NCI-H128 (cell line): Measurements from ENCODE around the gene IFIH1.

ENCODE experiments used
- DNase-seq: peaks from one replicate; lab custom pipeline; 2025; ENCODE audit not compliant: unreplicated experiment; lab: John Stamatoyannopoulos, UW

IFIH1 gene

DNA sequence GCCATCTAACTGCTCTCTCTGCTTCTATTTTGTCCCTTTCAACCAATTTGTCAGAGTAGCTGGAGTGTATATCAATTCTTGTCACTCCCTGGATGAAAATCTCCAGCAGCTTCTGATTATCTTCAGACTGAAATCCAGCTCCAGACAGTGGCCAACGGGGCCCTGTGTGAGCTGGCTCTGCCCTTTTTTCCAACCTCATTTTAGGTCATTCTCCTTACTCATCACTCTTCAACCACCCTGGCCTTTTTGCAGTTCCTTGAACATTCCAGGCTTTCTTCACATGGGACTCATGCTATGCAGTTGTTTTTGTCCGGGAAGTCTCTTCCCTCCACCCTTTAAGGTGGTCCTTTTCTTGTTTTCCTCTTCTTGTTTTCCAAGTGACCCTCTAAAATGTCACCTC, 59.8 kb downstream of the IFIH1 start:
- no peak for DNase-seq

DNA sequence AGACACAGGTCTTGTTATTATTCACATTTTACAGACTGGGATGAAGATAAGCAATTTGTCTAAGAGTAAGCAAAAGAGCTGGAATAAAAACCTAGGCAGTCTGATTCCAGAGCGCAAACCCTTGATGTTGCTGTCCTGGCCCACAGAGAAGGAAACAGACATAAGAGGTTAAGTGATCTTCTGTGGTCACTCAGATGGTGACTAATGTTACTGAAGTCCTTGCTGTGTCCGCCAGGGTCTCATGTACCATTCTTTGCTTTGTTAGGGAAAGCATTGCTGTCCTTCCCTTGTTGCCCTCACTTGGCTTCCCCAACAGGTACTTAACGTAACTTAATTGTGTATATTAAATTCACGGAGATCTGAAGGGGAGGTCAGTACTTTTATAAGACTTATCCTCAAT, 60.3 kb downstream of the IFIH1 start:
- DNase-seq = no peak

DNA sequence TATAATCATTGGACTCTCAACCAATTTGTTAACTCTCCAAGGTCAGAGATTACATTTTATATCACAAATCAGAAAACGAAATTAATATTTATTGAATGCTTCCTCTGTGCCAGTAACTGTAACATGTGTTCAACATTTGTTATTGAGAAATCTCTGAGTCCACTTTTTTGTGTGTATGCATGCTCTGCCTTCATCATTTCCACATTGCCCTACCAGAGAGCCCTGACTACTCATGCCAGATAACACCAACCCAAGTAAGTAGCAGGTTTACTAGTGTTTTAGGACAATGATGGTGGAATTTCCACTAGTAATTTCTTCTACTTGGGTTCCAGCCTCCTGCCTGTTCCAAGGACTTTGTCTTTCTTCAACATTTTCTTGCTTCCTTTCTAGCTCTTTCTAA, 61.1 kb downstream of the IFIH1 start:
- DNase-seq = no peak

DNA sequence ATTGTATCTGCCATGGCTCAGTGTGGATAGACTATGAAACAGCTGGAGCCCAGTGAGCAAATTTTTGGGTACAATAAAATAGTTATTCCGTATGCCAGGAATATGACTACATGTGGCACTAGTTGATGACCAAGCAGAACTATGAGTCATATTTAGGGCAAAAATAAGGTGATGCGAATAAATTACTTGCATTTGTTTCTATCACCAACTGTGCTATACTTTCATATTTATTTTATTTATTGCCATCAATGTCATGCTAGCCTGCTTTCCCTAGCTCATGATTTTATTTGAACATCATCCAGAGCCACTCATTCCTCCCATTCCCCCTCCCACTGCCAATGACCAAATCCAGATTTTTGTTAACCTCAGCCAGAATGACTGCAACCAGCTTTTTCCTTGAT, 61.9 kb downstream of the IFIH1 start:
- no peak for DNase-seq

DNA sequence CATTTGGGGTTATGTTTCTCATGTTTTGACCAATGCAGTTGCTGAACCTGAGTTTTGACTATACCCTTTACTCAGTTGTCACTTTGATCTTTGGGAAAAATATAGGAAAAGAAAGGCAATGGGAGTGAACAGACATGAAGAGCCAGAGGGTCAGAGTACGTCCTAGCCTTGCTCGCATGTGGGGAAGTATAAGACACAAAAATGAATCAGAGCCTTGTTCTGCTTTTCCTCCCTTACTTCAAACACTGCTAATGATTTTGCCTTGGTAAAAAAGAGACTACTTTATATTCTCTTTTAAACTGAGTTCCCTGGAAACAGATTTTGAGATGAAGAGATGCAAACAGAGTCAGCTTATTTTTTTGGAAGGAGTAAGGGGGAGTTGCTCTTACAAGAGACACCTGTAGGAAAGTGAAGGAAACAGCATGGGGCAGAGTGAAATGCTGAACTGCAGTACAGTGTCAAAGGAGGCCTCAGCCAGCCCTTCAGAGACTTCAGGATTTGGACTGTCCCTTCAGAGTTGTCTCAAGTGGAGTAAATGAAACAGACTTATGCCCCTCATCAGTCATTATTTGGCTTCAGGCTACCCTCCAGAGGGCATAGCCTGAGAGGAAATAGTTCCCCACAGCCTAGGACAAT, 64.1 kb downstream of the IFIH1 start:
- no peak for DNase-seq

DNA sequence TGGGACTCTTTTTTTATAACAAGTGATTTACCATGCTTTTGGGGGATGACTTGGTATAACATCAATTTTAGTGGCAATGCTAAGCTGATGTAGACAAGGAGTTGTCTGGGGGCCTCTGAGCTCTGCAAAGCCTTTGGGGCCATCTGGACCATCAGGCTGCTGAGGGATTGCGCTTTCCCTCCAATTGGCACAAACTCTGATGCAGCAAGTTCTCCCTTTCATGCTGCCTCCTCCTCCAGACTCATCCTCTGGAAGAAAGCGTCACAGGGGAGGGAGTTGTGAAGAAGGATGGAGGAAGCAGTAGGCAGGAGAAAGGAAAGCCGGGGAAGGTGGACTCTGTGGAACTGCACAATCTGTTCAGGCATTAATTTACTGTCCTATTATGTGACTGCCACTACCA, 65.0 kb downstream of the IFIH1 start:
- no peak for DNase-seq

DNA sequence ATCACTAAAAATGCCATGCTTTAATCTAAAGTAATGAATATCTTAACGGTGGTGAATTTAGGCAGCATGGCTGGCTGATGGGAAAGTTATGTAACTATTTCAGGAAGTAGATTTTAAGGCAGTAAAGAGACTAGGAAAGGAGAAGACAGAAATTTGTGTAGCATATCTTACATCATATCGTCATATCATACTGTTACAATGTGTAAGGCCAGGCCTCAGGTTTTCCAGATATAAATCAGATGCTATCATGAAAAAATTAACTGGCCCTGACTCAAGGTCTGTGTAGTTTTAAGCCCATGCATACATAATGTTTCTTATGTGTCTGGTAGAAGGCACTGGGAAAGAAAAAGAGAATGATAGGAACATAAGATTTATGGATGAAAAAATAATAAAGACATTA, 66.3 kb downstream of the IFIH1 start:
- DNase-seq = no peak

DNA sequence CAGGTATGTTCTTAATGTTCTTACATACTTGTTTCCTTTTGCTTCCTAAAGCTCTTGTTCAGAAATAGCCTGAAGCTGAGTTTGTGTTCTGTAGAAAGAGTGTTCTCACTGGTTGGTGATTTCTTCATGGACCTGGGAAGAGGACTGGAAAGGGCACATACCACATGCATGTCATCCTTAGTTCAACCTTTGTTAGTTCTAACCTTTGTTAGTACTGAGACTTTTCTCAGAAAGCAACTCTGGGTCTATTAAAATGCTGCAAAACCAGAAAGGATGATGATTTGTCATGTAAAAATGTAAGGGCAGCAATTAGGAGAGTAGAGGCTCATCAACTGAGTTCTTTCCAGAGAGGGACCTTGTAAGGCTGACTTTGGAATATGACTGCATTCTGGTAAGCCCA, 72.7 kb downstream of the IFIH1 start:
- no peak for DNase-seq

DNA sequence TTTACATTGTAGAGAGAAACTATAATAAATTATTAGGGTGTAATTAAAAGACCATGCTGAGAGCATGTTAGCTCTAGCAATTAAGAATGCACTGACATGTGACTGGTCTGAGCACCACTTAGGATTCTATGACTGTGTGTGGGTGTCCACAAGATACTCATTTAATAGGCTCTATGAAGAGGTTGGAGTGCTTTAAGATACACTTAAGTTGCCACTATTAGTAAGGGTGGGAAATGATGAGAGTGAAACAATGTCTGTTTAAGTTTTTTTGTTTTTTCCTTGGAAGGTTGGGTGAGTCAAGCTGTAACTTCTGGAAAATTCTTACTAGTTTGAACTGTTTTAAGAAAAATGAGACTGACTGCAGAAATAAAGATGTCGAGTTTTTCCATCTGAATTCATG, 73.4 kb downstream of the IFIH1 start:
- DNase-seq = no peak

DNA sequence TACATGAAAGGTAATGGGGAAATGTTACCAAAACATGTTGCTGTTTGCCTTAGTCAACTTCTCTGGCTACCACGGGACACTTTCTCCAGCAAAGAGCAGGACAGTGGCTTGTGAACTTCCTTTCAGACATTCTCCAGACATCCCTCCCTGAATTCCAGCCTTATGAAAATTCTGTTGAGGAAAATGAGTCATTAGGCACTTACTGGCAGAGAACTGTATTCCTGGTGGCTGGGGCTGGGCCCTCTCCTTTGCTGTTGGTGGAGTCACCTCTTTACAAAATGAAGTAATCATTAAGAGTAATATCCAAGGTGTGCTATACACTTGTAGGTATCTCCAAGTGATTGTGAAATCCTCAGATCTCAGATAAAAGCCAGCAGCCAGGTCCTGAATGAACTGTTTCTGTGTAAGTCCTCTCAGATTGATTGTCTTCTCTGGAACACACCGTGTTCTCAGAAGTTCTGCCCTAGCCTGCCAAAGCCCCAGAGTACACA, 73.9 kb downstream of the IFIH1 start:
- no peak for DNase-seq

DNA sequence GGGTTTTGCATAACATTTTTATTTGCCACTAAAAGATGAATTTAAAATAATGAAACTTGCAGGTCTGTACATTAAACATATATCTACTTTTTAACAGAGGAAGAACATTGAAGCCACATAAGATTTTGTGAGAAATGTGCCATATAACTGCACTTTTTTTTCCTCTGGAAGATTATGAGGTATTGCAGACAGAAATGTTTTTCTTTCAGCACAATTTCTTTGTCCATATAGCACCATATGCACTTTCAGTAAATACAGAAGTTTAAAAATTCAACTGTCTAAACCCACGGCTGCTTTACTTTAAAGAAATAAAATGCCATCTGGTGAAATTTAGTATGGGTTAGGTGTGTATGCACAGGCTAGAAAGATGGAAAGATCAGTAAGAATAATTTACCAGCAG, 74.8 kb downstream of the IFIH1 start:
- no peak for DNase-seq

DNA sequence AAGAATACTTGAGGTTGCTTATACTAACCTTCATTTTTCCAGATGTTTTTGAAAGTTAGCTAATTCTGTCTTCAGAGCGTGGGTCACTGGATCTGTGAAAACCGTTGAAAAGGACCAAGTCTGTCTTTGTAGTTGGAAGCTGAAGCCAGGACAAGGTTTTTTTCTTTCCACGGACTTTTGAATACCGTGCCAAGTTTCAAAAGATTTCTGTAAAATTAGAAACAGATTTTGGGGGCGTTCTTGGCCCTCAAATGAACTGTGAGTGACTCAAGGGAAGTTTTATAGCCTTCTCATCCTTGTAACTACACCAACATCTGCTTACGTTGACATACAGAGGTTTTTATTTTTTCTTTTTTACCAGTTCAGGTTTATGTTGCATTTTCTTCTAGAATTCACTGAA, 75.2 kb downstream of the IFIH1 start, which contains the start of gene FAP:
Gene FAP, minus strand, starts transcription at position 152 of the 400 bp plus-strand sequence. Its CDS starts 118 bp downstream, at position 34.
- no peak for DNase-seq

DNA sequence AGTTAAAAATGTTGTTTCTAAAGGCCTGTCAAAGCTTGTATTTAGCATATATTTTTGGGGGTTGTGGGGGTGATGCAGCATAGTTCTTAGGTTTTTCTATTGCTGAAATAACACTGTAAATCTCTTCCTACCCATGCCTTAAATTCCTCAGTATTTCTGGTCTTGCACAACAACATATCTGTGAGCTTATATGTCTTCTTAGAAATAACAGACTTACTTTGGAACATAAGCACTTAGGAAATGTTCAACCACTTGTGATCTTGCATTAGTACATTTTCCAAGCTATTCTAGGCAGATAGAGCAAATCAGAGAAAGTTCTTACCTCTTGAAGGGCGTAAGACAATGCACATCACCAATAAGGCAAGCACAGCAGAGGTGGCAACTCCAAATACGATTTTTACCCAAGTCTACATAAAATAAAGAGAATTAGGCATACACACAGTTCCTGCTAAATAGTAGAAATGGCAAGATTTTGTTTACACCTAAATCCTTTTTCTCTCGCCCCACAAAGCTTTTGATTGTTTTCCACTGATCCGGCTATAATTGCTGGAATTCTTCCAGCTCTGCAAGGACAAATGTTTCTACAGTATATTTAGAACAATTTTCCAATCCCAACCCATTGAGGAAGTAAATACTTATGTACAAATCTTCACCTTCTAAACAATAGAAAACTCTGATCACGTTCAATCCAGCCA, 75.8 kb downstream of the IFIH1 start:
- no peak for DNase-seq

DNA sequence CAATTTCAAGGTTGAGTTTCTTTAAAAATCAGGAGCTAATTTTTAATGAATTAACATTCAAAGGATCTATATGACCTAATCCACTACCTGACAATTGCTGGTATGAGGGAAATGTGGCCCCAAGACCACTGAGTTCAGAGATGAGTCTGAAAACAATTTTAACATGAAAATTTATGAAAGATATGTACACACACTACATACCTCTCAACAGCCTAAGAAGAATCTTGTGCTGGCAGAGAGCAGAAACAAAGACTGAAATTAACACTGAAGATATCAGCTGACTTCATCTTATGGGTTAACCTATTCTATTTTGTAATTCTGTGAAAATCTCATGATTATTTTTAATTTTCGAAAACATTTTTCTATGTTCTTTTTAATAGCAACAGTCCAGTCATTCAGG, 76.9 kb downstream of the IFIH1 start:
- no peak for DNase-seq

DNA sequence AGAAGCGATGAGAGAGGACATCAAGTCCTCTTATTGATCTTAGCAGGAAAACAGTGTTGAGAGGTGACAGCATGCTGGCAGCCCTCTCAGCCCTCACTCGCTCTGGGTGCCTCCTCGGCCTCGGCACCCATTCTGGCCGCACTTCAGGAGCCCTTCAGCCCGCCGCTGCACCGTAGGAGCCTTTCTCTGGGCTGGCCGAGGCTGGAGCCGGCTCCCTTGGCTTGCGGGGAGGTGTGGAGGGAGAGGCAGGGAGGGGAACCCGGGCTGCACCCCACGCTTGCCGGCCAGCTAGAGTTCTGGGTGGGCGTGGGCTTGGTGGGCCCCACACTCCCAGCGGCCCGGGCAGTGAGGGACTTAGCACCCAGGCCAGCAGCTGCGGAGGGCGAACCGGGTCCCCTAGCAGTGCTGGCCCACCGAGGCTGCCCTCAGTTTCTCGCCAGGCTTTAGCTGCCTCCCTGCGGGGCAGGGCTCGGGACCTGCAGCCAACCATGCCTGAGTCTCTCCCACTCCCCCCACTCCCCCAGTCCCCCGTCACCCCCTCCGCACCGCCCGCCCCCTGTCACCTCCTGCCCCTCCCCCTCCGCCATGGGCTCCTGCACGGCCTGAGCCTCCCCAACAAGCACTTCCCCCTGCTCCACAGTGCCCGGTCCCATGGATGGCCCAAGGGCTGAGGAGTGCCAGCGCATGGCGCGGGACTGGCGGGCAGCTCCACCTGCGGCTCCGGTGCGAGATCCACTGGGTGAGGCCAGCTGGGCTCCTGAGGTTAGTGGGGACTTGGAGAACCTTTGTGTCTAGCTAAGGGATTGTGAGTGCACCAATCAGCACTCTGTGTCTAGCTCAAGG, 83.6 kb downstream of the IFIH1 start:
- no peak for DNase-seq

DNA sequence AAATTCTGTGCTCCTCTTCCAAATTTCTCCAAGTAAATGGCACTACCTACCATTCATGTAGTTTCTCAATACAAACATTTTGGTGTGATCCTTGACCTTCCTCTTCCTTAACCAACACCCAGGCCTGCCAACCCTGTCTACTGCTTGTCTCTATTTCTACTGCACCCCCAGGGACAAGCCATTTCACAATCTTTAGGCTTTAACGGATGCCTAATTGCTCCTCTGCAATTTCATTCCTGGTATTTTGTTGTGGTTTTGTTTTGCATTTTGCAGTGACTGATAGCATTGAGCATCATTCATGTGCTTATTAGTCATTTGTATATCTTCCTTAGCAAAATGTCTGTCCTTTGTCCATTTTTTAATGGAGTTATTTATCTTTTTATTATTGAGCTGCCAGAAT, 85.3 kb downstream of the IFIH1 start:
- DNase-seq = no peak

DNA sequence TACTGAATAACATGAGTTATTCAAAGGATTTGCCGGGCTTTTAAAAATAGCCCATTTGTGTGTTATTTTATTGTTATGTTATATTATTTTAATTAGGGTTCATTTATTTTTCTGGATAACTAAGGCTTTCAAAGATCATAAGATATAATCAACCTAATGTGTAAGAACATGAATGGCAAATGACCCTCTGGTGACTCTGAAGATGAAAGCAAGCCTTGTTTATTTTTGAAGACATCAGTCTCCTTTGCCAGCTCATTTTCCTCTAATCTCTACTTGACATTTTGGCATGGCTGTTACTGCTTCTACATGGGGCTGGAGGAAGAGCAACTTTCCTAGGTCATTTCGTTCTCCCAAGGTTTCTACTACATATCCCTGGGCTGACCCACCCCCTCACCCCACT, 85.8 kb downstream of the IFIH1 start:
- DNase-seq = no peak

DNA sequence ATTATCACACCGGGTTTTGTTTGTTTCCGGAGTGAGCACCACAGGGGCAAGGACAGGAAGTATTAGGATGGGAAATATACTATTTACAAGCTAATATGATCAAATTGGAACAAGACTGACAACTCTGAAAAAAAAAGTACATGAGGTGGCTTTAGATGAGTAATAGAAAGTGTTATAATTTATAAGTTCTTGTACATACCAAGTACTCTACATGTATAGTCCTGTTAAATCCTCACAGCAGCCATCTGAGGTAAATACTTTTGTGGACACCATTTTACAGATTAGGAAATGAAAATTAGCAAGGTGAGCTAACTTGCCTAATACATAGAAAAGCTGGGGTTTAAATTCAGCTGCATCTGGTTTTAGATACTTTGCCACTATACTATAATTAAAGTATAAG, 86.5 kb downstream of the IFIH1 start:
- no peak for DNase-seq

DNA sequence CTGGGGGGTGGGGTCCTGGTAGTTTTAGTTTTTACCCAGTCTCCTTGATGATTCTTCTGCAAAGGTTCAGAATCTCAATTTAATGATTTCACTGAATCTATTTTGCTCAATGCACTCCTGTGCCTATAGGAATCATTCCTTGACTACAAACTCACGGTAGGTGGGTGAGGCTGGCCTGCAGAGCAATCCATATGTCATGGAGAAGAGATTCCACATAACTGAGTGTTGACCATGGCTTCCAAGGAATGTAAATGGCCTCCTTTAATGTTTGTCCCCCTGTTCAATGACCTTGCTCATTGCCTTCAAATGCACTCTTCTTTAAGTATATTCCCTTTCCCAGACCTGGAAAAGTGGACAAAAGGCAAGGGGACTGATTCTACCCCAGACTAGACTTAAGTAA, 87.7 kb downstream of the IFIH1 start:
- DNase-seq = no peak

DNA sequence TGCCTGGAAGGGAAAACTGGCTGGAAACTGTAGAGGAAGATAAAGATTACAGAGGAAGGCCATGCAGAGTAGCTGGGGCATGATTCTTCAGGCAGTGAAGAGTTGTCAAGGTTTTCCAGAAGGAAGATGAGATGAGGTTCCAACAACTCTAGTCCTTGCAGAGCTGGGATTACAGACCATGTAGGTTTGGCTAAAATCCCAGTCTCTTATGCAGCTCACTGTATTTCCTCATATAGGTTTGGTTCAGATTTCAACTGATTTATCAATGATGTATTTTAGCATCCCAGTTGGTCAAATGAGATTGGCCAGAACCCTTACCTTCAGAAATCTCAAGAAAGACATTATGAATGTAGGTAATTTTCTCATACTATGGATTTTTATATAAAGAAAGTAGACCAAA, 91.6 kb downstream of the IFIH1 start:
- no peak for DNase-seq

DNA sequence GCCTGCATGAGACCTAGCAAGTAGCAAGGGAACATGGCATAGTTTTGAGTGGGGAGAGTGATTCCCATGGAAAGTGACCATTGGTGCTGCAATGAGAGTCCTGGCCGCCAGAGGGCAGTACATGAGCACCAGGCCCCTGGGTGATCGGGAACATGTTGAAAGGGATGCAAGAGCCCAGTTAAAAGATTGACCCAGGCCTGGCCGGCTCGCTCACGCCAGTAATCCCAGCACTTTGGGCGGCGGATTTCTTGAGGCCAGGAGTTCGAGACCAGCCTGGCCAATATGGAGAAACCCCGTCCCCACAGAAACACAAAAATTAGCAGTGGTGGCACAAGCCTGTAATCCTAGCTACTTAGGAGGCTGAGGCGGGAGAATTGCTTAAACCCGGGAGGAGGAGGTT, 97.4 kb downstream of the IFIH1 start:
- DNase-seq = no peak

DNA sequence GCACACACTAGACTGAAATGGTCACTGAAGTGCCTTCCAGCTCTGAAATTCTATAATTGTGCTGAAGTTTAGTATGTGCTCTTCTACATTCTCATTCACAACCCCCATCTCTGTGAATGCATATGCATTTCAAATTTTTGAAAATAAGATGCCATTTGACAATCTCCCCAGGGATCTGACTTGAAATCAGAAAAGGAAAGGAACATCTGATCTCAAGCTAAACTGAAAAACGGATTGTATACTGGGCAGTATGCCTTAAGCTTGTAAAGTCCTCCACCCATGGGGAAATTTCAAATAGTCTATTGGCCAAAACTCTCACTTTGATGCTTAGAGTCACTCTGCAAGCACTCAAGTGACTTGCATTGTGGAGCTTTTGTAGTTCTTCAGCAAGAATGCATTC, 98.1 kb downstream of the IFIH1 start:
- no peak for DNase-seq
